ENCODE data around the gene MYMX.
A peak's percentile ranks its signal among the peaks of the same experiment; 100 is the strongest.
"Not testable (repeated sequence)": the region's sequence is repeated elsewhere in the genome, so short reads cannot be mapped to it uniquely, and the experiment has no call there.

MYMX gene

DNA sequence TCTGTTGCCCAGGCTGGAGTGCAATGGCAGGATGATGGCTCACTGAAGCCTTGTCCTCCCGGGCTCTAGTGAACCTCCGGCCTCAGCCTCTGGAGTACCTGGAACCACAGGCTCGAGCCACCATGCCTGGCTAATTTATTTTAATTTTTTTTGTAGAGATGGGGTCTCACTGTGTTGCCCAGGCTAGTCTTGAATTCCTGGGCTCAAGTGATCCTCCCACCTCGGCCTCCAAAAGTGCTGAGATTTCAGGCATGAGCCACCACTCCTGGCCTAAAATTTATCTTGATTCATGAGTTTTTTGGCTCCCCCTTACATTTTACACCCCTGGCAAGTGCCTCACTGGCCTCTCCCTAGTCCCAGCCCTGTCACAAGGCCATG is 4.2 kb downstream of the MYMX start:
- no peak for DNase-seq

DNA sequence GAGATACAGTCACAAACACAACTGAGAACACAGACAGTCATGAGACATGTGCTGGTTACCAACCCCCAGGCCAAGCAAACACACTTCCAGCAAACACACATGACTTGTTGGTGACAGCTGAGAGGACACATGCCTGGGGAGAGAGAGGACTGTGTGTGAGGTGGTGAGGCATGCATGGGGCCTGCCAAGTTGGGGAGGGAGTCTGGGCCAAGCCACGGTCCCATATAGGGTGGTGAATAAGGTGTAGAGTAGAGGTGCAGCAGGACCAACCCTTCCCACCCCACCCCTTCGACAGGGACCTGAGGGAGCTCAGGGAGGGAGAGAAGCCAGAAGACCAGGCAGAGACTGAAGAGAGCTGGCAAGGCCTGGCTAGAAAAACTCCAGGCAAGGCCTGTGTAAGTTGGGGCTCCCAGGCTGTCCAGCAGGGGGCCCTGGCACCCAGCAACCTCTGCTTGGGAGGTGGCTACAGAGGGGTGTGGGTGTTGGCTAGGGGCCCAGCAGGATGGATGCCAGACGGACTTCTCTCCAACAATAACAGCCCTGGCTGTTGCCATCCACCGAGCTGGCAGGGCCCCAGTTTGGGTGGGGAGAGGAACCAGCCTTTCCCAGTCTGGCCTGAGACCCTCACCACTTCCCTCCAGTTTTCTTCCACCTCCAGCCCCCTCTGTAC is 4.7 kb downstream of the MYMX start:
- peak; percentile 90 for DNase-seq

DNA sequence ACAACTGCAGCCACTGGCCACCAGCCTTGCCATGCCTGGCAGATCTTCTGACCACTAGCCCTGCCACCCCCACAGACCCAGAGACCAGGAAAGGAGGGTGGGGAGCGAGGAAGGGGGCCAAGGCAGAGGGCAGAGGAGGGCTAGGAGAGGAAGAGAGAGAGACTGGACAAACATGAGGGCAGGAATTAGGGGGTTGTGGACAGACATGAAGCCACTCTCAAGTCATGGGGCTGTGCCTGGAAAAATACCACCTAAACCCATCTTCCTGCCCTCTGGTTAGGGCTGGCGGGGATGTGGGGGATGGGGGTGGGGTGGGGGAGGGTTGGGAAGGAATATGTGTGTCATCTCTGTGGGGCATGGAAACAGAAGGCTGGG is 5.2 kb downstream of the MYMX start:
- no peak for DNase-seq

DNA sequence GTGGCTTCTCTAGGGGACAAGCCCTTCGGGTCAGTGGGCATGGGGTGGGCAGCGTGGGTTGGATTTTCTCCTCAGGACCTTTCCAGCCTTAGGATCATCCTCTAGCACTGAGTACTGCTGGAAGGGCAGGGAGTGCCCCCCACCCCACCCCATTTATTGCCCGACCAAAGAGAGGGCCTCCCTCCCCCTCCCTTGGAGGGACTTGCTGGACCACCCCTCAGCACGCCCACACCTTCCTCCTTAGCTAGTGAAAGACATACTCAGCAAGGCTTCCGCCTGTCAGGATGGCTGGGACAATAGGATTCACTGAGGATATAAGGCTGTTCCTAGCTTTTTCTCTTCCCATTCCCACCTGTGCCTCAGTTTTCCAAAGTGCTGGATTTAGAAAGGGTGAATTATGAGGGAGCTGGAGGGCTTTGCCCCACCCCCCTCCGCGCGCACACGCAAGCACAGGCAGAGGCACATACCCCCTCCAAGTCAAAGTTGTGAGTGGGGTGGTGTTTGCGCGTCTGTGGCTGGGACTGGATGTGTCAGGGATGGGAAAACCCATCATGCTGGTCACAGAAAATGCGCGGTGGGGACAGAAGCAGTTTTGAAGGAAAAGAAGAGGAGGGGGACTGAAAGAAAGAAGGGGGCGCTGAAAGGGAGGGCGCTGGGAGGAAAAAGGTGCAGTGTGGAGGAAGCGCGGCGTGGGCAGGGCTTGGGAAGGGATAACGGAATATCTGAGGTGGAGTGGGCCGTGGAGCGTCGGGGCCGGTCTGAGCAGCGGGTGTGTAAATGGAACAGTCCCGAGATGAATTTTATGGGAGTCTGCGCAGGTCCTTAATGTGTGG is 6.0 kb downstream of the MYMX start:
- no peak for DNase-seq

DNA sequence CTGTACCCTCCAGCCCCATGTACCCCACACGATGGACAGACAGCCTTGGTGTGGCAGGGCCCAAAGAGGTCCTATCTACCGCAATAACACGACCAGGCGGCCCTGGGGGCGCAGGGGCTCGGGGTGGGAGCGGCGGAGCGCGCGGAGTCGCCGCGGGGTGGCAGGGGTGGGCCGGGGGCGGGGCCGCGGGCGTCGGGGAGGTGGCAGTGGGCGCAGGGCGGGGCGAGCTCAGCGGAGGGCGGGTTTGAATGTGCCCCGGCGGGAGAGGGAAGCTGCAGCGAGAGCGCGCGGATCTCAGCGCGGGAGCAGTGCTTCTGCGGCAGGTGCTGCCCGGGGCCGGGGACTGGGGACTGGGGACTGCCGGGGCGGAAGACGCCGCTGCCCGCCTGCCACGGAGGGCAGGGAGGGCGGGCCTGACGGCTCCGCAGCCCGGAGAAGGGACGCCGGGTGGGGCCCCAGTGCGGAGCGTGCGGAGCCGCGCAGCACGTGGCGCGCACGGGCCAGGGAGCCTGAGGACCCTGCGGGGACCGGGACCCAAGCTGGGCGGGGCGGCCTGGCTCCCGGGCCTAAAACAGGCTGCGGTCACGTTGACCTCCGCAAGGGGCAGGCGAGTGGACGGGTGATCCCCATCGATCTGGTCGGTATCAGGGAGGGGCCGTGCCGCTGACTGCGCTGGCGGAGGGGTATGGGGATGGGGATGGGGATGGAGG is 6.7 kb downstream of the MYMX start, which contains the start of gene SLC29A1:
SLC29A1 (plus strand) TSS at position 277 of the 710 bp plus-strand sequence. CDS start 3,719 bp downstream, outside the sequence.
- DNase-seq = peak; percentile 93

DNA sequence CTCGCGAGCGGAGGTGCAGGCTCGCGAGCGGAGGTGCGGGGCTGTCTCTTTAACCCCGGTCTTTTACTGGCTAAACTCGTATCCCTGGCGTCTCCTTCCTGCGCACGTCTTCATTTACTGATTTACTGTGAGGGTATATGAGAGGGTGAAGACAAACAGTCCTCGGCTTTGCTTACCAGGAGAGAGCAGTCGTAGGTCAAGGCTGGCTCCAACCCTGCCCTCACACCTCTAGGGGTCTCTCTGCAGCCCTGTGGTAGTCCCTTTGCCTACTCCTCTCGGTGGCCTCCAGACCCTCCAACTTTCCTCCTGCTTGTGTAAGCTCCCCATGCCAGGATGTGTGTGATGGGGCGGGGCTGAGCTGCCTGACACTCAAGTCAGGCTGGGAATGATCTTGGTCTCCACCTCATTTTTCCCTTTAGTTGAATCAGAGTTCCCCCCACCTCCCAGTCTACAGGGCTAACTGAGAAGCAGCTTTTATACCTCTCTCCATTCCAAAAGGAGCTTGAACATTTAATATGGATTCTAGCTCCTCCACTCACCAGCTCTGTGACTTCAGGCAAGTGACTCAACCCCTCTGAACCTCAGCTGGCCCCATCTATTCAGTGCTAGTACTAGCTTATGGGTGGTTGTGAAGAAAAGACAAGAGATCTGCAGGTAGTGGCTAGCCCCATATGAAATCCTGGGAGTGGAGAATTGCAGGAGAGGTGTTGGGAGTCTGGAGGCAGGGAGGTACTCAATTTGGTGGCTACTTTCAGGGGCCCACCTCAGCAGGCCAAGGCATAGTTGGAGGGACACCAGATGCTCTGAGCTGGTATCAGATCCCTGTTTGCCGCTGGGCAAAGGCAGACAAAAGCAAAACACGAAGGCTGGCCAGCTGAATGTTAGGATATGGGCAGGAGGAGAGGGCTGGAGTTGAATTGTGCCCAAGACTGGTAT is 7.6 kb downstream of the MYMX start:
- DNase-seq = no peak

DNA sequence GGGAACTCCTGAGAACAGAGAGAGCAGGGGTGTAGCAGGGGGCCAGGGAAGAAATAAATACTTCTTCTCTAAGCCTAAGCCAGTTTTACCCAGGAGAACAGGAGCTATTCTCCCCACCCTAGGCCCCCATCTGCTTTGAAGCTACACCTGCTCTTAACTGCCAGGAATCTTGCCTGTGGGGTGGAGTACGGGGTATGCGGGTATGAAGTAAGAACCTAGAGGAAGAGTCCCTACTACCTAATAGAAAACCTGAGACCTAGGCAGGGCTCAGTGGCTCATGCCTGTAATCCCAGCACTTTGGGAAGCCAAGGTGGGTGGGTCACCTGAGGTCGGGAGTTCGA is 8.2 kb downstream of the MYMX start:
- DNase-seq = no peak

DNA sequence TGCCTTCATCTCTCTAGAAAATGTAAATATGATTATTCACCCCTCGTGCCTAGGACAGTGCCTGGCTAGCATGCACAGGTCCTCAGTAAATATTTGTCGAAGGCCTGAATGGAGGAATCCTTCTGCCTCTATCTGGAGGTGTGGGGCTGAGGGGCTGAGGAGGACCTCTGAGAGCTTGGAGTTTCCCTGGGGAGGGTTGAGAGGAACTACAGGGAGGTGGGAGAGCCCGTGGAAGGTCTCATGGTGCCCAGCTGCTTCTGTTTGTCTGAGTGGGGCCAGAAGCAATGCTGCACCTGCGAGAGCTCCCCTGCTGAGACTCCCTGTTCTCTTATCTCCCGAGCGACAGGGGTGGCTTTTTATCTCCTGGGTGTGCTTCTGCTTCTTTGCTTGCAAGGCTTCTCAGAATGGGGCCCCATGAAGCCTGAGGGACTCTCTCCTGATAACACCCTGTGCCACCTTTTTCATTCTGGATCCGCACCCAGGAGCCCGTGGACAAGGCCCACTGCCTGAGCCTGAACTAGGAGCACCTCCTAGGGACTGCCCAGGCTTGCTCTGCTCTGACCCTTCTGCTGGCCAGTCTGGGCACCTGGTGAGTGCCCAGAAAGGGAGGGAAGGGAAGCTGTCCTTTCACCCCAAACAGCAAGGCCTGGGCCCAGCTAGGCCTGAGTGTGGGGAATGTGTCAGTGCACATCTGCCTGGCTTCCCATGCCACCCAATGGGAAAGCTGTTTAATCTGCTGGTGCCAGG is 9.0 kb downstream of the MYMX start:
- DNase-seq = no peak

DNA sequence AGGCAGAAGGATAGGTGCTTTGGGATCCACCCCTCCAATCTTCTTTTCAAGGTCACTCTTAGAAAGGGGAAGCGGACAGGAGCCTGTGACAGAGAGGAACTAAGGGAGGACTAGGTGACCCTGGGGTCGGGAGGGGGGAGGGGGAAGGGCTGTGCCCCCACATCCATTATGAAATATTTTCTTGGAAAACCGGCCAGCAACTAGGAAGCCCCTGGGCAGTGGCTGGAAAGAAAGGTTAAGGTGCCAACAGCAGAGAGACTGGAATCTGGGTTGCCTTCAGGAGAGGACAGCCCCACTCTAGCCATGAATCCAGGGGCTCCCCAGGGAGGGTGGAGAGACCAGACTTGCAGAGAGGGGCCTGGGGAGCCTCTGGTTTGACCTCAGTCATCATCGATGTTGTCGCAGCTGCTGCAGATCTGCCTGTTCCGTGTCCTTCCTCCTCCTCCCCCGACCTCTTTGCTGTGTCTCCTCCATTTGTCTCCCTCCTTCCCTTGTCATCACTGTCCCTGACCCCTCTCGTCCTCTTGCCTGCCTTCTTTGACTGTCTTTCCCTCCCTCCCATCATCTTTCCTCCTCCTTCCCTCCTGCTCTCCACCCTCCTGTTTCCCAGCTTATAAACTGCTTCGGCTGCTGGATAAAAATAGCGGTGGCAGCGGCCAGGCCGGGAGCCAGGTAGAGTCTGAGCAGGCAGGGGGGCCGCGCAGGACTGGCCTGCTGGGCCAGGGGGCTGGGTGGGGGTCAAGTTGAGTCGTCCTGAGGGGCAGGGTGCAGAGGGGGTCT is 9.8 kb downstream of the MYMX start:
- DNase-seq = no peak

DNA sequence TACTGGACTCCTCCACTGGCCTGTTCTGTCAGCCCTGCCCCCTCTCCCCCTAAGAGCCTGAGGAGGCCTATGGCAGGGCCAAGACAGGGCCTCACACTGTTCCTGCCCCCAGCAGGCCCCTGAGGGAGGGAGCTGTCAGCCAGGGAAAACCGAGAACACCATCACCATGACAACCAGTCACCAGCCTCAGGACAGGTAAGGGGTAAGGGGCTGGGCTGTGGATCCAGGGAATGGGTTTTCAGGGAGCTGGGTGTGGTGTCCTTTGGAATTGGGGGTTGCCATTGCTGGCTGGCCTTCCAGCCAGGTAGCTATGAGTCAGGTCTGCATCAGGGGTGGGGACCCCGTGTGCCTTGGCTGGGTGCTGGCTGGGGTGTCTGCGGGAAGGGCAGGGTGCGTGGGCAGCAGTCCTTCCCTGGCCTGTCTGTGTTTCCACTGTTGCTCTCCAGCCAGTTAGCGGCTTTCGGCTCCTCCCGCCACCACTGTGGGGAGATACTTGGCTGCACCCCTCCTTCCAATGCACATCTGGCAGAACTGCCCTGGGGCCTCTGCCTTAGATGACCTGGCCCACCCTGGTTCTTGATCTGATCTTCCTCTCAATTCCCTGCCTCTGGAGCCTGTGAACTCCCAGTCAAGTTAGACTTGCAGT is 10.5 kb downstream of the MYMX start:
- DNase-seq = no peak

DNA sequence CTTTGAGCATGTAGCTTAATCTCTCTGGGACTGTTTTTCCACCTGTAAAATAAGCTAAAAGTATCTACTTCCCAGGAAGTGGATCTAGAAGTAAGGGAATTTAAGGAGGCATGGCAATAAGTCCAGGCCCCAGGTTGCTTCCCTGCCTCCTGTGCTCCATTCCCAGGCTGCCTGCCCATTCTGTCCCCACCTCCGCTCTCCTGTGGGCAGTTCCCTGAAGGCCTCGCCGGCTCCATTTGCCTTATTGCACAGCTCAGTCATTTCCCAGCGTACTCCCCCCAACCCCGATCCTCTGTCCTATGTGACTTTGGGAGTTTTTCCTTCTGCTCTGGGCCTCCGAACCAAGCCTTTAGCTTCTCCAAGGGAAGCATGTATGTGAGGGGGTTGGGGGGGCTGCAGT is 11.3 kb downstream of the MYMX start:
- DNase-seq = no peak

DNA sequence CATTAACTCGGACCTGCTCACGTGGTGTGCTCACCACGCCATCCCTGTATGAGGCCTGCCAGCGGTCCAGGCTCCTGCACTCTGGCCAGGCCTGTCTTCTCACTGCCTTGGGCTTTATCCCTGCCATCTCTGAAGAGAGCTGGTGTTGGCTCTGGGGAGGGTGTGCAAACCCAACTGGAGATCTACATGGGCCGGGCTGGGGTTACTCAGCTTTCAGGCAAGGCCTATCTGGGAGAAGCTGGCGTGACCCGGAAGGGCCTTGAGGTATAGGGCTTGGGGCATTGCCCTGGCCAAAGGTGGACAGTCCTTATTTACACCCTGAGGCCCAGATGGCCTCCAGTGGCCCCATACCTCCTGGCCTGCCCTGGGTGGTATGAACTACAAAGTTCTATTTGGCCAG is 11.7 kb downstream of the MYMX start:
- no peak for DNase-seq

DNA sequence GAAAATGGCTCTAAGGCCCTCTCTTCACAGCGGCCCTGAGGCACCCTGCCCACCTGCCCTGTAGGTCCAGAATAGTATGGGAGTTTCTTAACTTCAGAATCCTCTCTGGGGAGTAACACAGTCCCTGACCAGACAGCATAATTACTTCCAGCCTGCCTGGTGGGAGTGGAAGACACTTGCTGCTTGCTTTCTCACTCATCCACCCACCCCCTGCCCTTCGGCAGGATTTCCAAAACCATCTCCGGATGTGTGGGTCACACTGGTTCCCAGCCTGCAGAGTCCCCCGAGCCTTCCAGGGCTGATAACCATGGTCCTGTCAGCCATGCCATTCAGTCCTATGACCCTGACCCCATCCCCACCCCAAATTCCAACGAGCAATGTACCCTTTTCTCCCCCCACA is 12.1 kb downstream of the MYMX start:
- DNase-seq = no peak

DNA sequence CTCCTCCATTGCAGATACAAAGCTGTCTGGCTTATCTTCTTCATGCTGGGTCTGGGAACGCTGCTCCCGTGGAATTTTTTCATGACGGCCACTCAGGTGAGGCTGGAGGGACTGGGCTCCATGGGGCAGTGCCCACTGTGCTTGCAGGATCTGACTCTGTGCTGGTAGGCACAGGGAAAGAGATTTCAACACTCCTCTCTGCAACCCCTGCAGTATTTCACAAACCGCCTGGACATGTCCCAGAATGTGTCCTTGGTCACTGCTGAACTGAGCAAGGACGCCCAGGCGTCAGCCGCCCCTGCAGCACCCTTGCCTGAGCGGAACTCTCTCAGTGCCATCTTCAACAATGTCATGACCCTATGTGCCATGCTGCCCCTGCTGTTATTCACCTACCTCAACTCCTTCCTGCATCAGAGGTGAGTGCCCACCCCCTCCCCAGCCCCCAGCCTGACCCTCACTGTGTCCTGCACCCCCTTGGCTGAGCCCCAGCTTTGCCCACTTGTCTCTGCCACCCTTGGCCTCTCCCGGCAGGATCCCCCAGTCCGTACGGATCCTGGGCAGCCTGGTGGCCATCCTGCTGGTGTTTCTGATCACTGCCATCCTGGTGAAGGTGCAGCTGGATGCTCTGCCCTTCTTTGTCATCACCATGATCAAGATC is 12.8 kb downstream of the MYMX start:
- no peak for DNase-seq

DNA sequence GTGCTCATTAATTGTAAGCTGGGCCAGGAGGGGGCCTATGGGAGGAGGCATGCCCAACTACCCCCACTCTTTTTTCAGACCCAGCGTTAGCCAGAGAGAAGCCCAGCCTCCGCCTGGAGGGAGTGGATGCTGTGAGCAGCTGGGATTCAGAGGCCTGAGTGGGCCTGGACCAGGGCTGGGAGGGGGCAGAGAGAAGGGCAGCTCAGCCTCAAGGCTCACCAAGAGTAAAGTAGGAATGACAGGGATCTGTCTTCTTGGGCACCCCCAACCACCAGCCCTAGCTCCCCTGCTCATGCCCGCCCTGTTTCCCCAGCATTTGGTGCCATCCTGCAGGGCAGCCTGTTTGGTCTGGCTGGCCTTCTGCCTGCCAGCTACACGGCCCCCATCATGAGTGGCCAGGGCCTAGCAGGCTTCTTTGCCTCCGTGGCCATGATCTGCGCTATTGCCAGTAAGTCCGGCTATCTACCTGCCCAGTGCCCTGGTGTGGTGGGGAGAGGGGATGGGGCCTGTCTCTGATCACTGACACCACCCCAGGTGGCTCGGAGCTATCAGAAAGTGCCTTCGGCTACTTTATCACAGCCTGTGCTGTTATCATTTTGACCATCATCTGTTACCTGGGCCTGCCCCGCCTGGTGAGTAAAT is 13.4 kb downstream of the MYMX start:
- DNase-seq = no peak

DNA sequence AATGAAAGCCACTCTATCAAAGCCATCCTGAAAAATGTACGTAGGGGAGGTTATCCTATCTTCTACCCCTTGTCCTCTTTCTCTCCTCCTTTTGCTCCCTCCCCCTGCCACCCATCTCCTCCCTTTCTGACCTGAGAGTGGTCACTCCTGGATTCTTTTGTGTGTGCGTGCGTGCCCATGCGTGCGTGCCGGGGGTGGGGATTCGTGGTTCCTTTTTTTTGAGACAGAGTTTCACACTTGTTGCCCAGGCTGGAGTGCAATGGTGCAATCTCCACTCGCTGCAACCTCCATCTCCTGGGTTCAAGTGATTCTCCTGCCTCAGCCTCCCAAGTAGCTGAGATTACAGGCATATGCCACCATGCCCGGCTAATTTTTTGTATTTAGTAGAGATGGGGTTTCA is 14.7 kb downstream of the MYMX start:
- DNase-seq = not testable (repeated sequence)

DNA sequence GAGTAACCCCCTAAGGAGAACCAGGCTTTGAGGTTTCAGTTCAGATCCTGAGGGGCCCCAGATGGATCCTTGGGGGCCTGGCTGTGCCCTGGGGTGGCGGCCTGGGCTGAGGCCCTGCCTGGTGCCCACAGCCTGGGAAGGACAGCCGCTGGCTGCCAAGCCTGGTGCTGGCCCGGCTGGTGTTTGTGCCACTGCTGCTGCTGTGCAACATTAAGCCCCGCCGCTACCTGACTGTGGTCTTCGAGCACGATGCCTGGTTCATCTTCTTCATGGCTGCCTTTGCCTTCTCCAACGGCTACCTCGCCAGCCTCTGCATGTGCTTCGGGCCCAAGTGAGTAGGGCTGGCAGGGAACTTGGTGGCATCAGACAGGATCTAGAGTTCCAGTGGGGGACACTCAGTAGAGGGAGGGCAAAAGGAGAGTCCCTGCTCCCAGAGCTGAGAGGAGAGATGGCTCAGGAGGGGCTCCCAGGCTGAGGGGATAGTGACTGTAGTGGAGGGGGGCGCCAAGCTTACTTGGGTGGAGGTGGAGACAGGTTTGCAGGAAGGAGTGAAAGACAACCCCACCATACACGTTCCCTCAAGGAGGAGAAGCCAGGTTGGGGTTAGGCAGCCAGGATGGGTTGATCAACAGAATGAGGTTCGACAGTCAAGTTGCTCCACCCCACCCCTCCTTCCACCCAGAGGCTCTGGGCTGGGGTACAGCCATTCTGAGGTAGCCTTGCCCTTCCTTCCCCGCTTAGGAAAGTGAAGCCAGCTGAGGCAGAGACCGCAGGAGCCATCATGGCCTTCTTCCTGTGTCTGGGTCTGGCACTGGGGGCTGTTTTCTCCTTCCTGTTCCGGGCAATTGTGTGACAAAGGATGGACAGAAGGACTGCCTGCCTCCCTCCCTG is 16.2 kb downstream of the MYMX start:
- no peak for DNase-seq

DNA sequence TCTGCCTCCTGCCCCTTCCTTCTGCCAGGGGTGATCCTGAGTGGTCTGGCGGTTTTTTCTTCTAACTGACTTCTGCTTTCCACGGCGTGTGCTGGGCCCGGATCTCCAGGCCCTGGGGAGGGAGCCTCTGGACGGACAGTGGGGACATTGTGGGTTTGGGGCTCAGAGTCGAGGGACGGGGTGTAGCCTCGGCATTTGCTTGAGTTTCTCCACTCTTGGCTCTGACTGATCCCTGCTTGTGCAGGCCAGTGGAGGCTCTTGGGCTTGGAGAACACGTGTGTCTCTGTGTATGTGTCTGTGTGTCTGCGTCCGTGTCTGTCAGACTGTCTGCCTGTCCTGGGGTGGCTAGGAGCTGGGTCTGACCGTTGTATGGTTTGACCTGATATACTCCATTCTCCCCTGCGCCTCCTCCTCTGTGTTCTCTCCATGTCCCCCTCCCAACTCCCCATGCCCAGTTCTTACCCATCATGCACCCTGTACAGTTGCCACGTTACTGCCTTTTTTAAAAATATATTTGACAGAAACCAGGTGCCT is 16.9 kb downstream of the MYMX start:
- no peak for DNase-seq

Data from activated effector memory CD4-positive, alpha-beta T cell treated with anti-CD3 and anti-CD28 coated beads, Interleukin-2, amount 50 U/mL, for 16 hours (primary cell).